Inferior parietal cortex (tissue), 1 donor: ENCODE measurements around the gene LGMN.

ENCODE experiments used
- DNase-seq: peaks from one replicate; pipeline ENCODE4 v3.0.0-alpha.2; 2016; ENCODE audit errors: extremely low spot score

The LGMN gene

GRCh38 chr14:92676403-92677086 is 71.9 kb downstream of the LGMN start:
- no peak for DNase-seq

DNA sequence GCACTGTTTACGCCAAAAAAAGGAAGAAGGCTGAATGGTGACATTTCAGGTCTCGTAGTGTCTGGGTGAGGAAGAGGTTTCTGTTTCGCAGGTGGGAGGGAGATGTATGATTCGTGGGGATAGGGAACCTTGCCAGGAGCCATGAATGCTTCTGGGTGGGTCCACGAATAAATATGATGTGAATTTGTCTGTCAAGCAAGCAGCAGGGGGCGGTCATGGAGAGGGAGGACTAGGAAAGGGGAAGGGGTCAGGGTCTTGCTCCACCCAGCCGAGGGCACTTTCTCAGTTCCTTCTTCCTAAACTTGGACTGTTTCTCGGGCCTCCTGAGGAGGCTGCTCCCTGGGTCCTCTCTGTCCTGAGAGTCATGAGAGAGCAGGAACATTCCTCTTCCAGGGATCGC is 72.5 kb downstream of the LGMN start:
- DNase-seq = no peak

- DNase-seq = no peak
These were observed 73.0 kb downstream of the LGMN start for GRCh38 chr14:92675421-92675820.

- DNase-seq = no peak
These were observed 74.8 kb downstream of the LGMN start for GRCh38 chr14:92673601-92674150.

DNA sequence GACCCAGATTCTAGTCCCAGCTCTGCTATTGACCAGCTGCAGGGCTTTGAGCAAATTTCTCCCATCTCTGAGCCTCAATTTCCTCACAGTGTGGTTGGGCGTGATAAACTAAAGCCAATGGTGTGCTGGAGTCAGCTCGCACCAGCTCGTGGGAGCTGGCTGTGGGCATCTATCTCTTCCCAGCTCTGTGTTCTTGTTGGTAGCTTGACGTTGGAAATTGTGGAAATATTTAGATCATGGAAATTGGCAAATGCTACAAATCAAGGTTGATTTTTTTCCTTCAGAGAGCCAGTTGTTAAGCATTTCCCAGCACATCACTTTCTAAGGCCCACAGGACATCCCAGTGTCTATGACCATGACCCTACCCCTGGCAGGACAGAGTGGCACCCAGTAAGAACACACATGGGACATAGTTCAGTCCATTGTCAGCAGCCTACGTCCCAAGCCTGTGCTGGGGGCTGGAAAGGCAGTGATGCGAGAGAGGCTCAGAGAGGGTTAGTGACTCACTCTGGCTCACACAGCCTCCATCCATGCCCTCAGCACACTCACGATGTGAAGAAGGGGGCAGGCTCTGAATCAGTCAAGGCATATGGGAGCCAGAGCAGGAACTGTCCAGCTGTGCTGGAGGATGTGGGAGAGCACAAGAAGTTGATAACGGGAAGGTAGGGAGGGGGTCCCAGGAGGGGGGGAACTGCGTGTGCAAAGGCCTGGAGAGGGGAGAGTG is 77.6 kb downstream of the LGMN start:
- no peak for DNase-seq

DNA sequence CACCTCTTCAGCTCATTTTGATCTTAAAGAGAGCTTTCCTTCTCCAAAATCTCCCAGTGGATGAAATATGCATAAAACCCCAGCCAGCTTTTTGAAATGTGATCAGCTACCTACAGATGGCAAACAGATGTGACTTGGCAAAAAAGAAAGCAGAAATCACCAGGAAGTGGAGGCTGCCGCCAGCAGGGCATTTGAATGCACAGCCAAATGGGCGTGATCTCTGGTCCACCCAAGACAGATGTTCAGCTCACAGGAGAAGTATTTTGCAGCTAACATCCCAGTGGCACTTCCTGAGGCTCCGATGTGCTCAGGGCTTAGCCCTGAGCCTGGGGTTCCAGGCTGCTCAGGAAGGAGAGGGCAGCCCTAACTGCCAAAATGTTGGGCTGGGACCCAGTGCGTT is 78.3 kb downstream of the LGMN start:
- DNase-seq = no peak

DNA sequence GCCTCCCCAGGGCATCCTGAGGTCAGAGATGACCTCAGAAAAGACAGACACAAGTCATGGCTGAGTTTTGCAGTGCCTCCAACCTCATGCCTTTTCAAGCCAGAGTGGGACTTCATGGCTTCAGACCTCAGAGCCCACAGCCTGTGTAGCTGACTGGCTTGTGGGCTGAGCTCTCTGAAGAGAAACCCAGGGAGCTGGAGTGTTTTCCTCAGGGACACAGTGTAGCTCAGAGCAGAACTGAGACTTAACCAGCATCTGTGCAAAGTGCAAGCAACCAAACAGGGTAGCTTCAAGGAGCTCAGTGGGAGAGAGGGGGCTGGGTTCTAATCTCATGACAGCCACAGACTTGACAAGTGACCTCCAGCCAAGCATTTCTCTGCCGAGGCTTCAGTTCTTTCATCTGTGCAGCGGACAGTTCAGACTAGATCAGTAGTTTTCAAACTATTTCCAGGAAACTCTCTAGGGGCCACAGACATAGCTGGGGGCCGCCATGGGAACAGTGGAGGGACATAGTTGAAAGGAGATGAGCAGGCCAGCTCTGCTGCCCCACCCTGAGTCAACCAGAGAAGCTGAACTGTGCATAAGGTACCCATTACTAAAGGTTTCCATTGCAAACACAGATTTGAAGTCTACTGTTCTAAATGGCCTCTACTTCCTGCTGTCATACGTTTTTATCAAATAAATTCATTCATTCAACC is 80.0 kb downstream of the LGMN start:
- DNase-seq = no peak

- no peak for DNase-seq
These were observed 82.2 kb downstream of the LGMN start for GRCh38 chr14:92666251-92666650.

GRCh38 chr14:92665661-92666110 is 82.7 kb downstream of the LGMN start:
- DNase-seq = no peak

DNA sequence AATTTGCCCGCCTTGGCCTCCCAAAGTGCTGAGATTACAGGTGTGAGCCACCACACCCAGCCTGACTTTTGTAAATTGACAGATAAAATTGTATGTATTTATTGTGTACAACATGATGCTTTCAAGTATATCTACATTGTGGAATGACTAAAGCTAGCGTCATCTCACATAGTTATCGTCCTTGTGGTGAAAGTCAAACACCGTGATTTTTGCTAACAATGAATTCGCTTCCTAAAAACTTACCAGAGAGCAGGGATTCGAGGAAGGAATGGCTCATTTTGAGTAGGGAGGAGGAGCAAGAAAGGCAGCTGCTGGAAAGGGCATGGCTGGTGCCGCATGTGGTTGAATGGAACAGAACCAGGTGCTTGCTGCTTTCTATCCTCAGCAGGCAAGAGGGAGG is 85.4 kb downstream of the LGMN start:
- no peak for DNase-seq

GRCh38 chr14:92660571-92660970 is 87.9 kb downstream of the LGMN start:
- no peak for DNase-seq

- peak; percentile 19 for DNase-seq
These were observed 88.5 kb downstream of the LGMN start for GRCh38 chr14:92659765-92660561.

- DNase-seq = no peak
These were observed 89.7 kb downstream of the LGMN start for GRCh38 chr14:92658684-92659083.

DNA sequence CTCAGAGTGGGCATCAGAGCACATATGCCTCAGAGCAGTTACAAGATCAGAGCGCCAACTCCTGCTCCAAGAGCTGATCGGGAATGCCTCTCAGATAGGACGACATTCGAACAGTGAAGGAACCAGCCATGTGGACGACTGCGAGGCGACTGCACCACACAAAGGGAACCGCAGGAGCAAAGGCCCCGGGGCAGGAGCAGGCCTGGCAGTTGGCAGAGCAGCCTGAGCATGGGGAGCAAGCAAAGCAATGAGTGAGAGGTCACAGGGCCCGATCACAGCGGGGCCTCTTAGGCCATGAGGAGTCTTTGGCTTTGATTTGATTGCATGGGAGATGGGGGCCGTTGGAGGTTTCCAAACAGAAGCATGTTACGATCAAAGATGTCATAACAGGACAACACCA is 90.3 kb downstream of the LGMN start:
- DNase-seq = no peak

- DNase-seq = no peak
These were observed 90.8 kb downstream of the LGMN start for GRCh38 chr14:92657457-92658142.

DNA sequence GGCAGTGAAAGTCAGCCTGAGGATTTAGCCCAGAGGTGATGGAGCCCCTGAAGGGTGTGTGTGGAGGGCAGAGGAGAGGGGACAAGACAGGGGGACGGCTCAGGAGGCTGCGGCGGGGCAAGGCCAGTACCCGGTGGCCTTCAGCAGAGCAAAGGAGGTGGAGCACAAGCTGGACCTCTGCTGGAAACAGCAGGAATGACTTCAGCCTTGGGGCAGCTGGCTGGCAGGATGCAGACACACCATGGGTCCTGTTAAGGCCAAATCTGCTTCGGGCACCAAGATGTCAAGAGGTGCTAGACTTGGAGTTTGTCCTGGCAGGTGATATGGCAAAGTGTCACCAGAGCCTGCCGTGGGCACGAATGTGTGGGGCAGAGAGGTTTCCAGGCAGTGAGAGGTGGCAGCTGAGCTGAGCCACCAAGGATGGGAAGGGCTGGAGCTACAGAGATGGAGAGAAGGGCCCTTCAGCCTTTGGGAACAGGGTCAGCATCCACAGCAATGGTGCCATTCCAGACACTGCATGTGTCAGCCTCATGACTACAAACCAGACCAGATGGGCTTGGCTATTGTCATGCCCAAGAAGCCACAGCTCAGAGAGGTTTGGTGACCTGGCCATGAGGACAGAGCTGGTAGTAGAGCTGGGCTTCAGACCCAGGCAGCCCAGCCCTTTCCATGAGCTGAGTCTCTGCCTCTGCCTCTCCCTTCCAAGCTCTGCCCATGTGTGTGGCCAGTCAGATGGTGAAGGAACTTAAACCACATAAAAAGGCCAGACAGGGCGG is 91.9 kb downstream of the LGMN start:
- no peak for DNase-seq

DNA sequence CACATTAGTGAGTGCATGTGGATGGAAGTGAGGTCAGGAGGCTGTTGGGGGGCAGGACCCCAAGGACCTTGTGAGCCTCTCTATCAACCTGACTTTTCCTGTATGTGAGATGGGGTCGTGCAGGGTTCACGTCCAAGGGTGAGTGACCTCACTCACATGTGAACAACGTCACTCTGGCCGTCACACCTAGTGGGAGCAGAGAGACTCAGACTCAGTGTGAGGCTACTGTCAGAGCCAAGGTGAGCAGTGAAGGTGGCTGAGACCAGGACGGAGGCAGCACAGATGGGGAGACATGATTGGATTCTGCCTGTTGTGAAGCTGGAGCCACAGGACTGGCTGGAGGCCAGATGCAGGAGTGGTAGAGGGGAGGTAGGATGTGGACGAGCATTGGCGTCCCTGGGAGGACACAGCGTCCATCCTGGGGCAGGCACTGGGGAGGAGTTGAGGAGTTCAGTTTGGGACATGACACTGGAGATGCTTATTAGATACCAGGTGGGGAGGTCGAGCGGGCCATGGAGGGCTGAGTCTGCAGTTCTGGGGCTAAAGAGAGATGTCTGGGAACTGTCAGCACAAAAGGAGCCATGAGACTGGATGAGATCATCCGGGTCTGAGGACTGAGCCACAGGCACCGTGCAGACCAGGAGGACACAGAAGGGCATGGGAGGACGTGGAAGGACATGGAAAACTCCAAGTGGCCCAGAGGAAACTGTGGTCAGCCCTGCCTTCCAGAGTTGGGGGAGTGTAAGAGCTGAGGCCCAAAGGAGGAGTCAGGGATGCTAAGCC is 92.8 kb downstream of the LGMN start:
- DNase-seq = no peak

DNA sequence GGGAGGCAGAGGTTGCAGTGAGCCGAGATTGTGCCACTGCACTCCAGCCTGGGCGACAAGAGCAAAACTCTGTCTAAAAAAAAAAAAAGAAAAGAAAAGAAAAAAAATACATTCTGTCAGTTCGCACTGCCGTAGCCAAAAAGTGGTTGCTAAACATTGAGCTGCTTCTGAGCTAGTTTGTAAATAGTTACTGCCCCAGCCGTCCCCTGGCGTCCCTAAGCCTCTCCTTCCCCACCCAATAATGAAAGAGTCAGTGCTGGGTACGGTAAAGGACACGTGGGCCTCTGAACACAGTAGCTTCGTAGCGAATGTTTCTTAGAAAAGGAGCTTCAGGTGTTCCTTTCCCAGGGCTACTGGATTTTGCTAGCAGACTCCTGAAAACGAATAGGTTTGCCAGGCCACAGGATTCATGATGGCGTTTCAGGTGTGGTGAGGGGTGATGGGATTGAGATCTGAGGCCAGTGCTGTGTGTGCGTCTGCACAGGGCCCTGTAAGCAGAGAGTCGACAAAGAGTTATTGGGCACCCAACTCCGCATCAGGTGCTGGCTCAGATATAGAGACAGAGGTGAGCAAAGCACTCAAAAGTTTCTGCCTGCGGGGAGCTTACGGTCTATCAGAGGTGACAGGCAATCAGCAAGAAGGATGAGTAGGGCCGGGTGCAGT is 94.1 kb downstream of the LGMN start:
- no peak for DNase-seq
